Measurements from ENCODE around the gene TBC1D2B.

Gene TBC1D2B

DNA sequence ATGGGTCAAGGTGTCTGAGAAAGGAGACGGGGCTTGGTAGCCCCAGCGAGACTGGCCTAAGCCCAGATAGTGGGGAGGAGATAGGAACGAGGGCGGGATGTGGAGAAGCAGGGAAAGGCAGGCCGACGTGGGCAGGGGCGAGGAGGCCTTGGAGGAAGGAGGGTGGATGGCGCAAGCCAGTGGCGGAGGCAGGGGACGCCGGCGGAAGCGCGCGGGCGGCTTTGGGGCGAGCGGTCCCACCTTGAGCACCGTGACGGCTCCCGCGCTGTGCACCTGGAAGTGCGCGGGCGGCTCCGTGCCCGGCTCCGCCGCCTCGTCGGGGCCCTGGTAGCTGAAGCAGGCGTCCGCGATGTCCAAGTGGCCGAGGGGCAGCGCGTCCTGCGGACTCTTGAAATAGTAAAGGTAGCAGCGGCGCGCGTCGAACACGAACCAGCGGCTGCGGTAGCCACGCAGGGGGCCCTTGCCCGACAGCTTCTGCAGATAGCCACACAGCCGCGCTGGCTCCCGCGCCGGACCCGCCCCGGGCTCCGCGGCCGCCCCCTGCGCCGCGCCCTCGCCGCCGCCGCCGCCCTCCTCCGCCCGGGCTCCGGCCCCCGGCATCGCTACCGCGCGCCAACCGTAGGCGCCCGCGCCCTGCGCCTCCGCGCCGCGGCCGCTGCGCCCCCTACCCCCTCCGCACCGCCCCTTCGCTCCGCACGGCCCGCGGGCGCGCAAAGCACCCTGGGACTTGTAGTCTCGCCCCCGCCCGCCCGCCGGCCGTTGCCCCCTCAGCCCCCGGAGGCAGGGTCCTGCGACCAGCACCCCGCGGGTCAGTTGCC, at the start of gene TBC1D2B:
TSS of gene TBC1D2B (minus strand) at position 659 of the 818 bp plus-strand sequence. CDS start at position 600, 59 bp downstream.
- peak in 11 of 14 donors; percentile 33 to 78 (median 58) for DNase-seq

- no peak for DNase-seq
These were observed 47.8 kb upstream of the TBC1D2B start for GRCh38 chr15:78125267-78125666.

DNA sequence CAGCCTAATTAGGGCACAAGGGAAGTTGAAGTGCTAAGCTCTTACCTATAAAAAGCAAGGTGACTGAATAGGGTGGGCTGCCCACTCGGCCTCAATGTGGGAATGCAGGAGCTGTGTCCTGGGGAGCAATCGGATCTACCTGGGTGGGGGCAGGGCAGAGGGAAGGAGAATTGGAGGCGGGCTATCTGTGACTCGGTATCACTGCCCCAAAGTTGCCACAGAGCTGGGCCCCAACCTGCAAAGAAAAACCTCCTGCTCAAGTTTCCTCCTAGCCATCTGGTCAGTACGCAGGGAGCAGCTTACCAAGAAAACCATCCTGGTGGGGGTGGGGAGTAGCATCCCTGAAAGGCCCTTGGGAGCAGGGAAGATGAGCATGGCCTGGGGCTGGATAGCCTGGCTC, 43.0 kb upstream of the TBC1D2B start:
- no peak for DNase-seq

GRCh38 chr15:78112551-78112950, 35.0 kb upstream of the TBC1D2B start:
- DNase-seq: no peak

- DNase-seq: no peak
These were observed 34.3 kb upstream of the TBC1D2B start for GRCh38 chr15:78111788-78112187.

DNA sequence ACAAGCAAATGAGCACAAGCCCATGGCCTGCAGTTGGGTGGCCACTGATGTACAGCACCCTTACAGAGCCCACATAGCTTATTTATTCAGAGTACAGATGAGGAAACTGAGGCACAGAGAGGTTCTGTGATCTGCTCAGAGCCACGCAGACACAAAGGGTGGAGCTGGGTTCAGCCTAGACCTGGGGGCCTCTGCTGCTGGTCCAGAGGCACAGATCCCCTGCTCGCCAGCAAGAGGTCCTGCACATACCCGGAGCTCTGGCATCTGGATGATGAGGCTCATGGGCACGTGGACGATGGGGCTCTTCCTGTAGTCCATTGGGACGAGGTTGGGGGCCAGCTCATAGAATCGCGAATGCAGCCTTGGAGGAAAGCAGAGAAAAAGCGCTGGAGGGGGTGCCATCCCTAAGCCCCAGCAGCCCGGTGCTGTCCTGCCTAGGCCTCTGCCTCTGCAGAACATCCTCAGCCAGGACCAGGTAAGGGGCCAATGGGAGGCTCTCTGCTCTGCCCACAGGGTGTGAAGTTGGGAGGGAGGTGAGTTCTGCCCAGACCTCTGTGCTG, 33.5 kb upstream of the TBC1D2B start:
- DNase-seq: no peak

GRCh38 chr15:78110096-78110495, 32.6 kb upstream of the TBC1D2B start:
- no peak for DNase-seq

DNA sequence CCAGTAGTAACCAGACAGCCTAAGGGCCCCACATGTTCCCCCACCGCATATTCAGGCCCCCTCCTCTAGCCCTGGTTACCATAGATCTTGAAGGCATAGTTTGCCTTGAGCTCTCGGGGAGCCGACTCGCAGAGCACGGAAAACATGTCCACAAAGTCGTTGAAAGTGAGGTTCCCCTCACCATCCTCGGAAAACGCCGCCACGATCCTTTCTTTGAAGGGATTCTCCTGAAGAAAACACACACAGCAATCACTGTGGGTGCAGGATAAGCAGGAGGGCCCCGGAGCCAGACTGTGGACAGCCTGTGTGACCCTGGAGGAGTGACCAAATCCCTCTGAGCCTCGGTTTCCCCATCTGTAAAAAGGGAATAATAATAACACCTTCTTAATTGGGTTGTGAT, 31.6 kb upstream of the TBC1D2B start:
- DNase-seq: no peak

GRCh38 chr15:78108300-78109084, 31.0 kb upstream of the TBC1D2B start:
- DNase-seq: peak in 12 of 14 donors; percentile 18 to 76 (median 41)

- DNase-seq: no peak
These were observed 30.0 kb upstream of the TBC1D2B start for GRCh38 chr15:78107471-78107870.

DNA sequence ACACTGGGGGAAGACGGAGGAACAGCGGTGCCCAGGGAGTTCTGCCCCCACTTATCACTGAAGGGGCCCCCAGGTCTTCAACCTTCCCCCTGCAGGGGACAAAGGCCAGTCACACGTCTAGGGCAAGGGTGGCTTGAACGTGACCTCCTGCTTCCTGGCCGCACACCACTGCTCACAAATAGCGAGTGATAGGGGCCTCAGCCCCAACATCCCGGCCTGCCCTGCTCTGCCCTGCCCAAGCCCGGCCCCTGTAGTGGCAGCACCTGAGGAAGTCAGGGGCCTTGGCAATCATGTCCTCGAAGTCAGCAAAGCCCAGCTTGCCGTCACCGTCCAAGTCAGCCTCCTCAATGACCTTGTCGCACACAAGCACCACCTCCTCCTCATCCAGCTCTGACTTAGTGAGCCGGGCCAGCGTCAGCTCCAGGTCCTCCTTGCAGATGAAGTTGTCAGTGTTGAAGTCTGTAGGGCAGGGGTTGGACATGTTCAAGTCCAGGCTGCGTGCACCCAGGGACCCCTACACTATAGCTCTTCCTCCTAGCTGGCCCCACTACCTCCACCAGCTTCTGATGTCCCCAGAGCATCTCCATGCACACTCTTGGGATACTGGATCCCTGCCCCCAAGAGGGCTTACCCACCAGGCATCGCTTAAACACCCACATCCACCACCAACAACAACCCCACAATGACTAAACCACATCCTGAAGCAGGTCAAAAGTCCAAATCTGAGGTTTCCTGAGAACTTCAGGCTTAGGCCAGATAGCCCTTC, 28.1 kb upstream of the TBC1D2B start:
- DNase-seq: no peak

GRCh38 chr15:78104566-78105475, 27.3 kb upstream of the TBC1D2B start:
- DNase-seq: no peak

DNA sequence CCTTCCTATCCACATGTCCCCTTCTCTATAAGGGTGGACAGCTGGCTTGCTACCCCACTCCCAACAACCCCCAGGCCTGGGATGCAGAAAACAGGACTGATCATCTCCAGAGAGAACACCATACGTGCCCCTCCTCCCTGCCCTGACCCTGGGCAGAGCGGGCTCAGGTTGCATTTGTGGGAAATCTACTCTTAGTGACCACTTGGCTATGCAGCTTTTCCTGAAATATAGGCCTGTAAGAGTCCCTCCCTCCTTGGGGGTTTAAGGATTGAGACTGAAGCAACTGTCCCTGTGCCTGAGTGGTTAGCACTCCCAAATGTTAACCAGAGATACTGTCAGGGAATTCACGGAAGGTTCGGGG, 26.6 kb upstream of the TBC1D2B start:
- DNase-seq: no peak

DNA sequence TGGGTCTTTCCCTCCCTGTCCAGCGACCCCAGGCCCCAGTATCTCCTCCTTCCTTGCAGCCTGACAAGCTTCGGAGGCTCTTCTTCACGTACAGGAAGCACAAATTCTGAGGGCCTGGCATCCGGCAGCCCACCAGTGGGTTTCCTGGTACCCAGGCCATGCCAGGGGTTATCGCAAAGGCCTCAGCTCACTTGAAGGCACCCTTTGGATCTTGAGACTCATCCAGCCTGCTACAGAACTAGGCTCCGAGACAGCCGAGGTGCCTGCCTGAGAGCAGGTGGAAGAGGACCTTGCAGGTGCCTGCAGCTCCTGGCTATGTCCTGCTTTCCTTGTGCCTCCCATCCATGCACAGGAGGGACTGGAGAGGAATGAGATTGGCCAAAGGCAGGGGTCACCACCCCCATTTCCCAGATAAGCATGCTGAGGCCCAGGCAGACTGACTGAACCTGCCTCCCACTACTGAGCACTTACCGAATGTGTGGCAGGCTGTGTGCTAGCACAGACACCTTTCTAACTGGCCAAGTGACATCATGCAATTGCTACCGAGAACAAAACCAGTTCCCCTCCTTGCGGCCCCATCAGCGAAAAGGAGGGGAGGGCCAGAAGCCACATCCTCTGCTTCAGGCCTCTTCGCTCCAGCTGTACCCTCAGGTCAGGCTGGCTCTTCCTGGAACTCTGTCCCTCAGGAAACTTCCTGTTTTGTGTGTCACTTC, 26.1 kb upstream of the TBC1D2B start:
- DNase-seq: no peak

GRCh38 chr15:78102741-78103140, 25.2 kb upstream of the TBC1D2B start:
- DNase-seq: no peak

- no peak for DNase-seq
These were observed 24.7 kb upstream of the TBC1D2B start for GRCh38 chr15:78102211-78102610.

DNA sequence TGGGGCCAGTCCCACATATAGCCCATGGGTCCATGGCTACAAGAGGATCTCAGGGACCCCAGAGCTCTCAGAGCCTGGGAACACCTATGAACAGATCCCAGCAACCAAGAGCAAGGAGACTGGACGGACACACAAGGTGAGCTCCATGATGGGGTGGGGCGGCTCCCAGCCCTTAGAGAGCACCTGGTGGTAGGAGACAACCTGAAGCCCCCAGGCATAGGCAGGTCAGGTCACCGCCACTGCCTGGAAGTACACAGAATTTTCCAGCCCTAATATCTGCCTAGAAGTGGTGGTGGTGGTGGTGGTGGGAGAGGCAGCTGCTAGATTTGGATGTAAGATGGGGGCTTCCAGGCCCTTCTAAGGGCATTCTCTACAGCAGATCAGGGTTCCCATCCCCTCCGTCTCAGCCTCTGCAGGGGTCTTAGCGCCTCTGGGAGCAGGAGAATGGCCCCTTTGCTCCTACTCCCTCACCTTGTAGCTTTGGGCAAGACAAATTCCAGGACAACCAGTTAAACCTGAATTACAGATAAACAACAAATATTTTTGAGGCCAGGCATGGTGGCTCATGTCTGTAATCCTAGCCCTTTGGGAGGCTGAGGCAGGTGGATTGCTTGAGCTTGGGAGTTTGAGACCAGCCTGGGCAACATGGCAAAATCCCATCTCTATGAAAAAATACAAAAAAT, 24.1 kb upstream of the TBC1D2B start:
- DNase-seq: no peak

DNA sequence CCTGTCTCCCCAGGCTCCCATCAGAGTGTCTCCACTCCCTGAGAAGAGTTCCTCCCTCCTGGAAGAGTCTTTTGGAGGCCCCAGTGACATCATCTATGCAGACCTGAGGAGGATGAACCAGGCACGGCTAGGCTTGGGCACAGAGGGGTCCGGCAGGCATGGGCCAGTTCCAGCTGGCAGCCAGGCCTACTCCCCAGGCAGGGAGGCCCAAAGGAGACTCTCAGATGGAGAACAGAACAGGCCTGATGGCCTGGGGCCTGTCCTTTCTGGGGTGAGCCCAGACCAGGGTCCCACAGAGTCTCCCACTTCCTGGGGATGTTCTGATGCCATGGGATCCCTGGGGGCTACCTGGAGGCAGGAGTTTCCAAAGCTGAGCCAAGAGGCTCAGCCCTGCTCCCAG, 23.4 kb upstream of the TBC1D2B start:
- no peak for DNase-seq

DNA sequence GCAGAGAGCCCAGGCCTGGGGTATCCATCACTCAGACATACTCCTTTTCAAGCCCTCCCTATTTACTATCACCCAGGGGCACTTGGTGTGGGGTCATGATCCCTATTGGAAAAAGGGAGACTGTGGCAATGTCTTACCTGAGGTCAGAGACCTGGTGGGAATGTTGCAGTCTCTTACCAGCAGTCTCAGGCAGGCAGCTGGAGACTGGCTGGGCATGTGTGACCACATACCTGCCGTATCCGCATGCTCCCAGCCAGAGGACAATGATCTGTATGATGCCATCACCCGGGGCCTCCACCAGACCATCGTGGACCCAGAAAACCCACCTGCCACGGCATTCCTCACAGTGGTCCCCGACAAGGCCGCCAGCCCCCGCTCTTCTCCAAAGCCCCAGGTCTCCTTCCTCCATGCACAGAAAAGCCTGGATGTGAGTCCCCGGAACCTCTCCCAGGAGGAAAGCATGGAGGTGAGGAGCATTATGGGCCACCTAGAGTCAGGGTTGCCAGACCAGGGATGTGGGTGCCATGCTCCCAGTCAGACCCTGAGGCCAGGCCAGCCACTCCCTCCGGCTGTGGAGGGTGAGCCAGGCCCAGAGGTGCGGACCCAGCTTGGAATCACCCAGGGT, 20.7 kb upstream of the TBC1D2B start:
- no peak for DNase-seq

DNA sequence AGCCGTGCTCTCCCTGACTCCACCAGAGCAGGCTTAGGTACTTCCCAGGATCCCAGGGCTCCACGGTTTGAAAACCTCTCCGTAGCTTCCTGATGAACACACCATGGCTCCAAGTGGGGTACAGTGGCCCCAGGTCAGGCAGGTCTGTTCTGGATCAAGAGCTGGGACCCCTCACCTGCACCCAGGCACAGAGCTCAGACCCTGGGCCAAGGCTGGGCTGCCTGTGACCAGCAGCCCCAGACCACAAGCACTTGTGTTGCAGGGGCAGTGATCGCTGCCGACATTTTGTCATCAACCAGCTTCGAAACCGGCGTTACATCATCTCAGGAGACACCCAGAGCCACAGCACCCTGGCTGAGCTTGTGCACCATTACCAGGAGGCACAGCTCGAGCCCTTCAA, 20.2 kb upstream of the TBC1D2B start:
- no peak for DNase-seq
